HepG2 (cell line): Measurements from ENCODE around the gene UNC5B. TPM values are rescaled to one million over a fixed set of nuclear protein-coding genes. Genes with fewer than 3 reads are reported as not detected.
A peak's percentile ranks its signal among the peaks of the same experiment; 100 is the strongest.

Experiments used
- ATAC-seq: fragments of 200-7000 bp; cut with Tn5 transposase; 3 replicates; pipeline ENCODE4 v1.9.1; 2020; ENCODE audit warnings: mild to moderate bottlenecking, moderate library complexity
- BruUV-seq: library from RNA; stranded (reverse); fragments of 400-500 nt; replicated peaks from 2 replicates; lab custom pipeline; 2021; lab: Mats Ljungman, UMichigan
- CTCF ChIA-PET: fragments of 300-600 bp; formaldehyde crosslinking; extraction: SDS; loops from one replicate; lab custom pipeline; 2021; ENCODE audit warnings: low total read pairs, inconsistent platforms, low intra/inter-chr PET ratio; lab: Yijun Ruan, JAX
- POLR2A ChIA-PET: fragments of 350-600 bp; sonication (Branson Sonifier 250); formaldehyde crosslinking; loops from one replicate; lab custom pipeline; 2020; ENCODE audit warnings: antibody characterized with exemption, inconsistent platforms; lab: Yijun Ruan, JAX
- DNase-seq: peaks from one replicate; pipeline ENCODE4 v3.0.0-alpha.2; 2015; ENCODE audit warnings: low spot score
- FAIRE-seq: peaks from 3 replicates; lab custom pipeline; 2011; peaks lifted over from hg19 to GRCh38; lab: Jason Lieb, UNC
- H2AFZ ChIP-seq: one replicate; pipeline ENCODE4 v1.6.1; 2011; ENCODE audit warnings: low read length, inconsistent platforms
- H3K27ac ChIP-seq: fragments of 300-600 bp; 3 replicates; pipeline ENCODE4 v1.8.0; 2011; ENCODE audit warnings: mixed run types, mild to moderate bottlenecking, mixed read lengths, low read length, inconsistent platforms; ENCODE audit not compliant: insufficient read depth; ENCODE audit errors: extremely low read length
- H3K27me3 ChIP-seq, 2 experiments: fragments of 200-600 bp in 1 of 2; 2 replicates in 1 of 2; 3 replicates in 1 of 2; pipeline versions ENCODE4 v1.6.0 to v1.8.0; 2011; ENCODE audit warnings: low read length in 2 of 2, mild to moderate bottlenecking in 2 of 2, moderate library complexity in 2 of 2, inconsistent platforms in 1 of 2; ENCODE audit not compliant: insufficient read depth in 2 of 2, control insufficient read depth in 1 of 2
- H3K36me3 ChIP-seq, 2 experiments: fragments of 200-600 bp in 1 of 2; replicated peaks in 1 of 2; 2 replicates in 1 of 2; 3 replicates in 1 of 2; pipeline versions ENCODE4 v1.5.1 to v1.8.0; 2011; ENCODE audit warnings: low read length in 2 of 2, inconsistent platforms in 1 of 2; ENCODE audit not compliant: insufficient read depth in 2 of 2, control insufficient read depth in 1 of 2
- H3K4me1 ChIP-seq: 2 replicates; pipeline ENCODE4 v1.5.1; 2012; ENCODE audit warnings: low read length, inconsistent platforms; ENCODE audit not compliant: insufficient read depth
- H3K4me2 ChIP-seq: 2 replicates; pipeline ENCODE4 v1.6.0; 2011; ENCODE audit warnings: low read depth, low read length, inconsistent platforms
- H3K4me3 ChIP-seq, 3 experiments: fragments of 200-600 bp in 1 of 3; sonication (generic), shearing (Covaris generic) in 1 of 3; replicated peaks in 1 of 3; 2 replicates each; pipeline ENCODE4 v1.5.1; 2011 to 2016; ENCODE audit warnings: low read length in 3 of 3, inconsistent platforms in 2 of 3, low read depth in 2 of 3, mild to moderate bottlenecking in 2 of 3, control low read depth in 1 of 3, mixed read lengths in 1 of 3; ENCODE audit not compliant: insufficient read depth in 1 of 3
- H3K79me2 ChIP-seq: one replicate; pipeline ENCODE4 v1.6.1; 2011; ENCODE audit warnings: low read length, inconsistent platforms; ENCODE audit not compliant: insufficient read depth
- H3K9ac ChIP-seq: 2 replicates; pipeline ENCODE4 v1.6.0; 2011; ENCODE audit warnings: mild to moderate bottlenecking, low read depth, low read length, inconsistent platforms; ENCODE audit not compliant: insufficient read depth
- H3K9me3 ChIP-seq: 2 replicates; pipeline ENCODE4 v1.5.1; 2012; ENCODE audit warnings: mild to moderate bottlenecking, low read length
- H4K20me1 ChIP-seq: 2 replicates; pipeline ENCODE4 v1.6.0; 2011; ENCODE audit warnings: inconsistent platforms, mild to moderate bottlenecking, low read length, moderate library complexity; ENCODE audit not compliant: insufficient read depth
- MIER2 ChIP-seq: IDR thresholded peaks from 2 replicates; pipeline ENCODE4 v1.6.1; 2016; ENCODE audit warnings: missing biosample characterization, missing genetic modification reagents
- RELA ChIP-seq: sonication (generic); formaldehyde crosslinking; IDR thresholded peaks from 2 replicates; pipeline ENCODE4 v1.4.0; 2020; ENCODE audit warnings: missing genetic modification reagents
- RERE ChIP-seq: IDR thresholded peaks from 2 replicates; pipeline ENCODE4 v1.6.1; 2016; ENCODE audit warnings: low read depth, missing genetic modification reagents, missing compliant biosample characterization
- UBTF ChIP-seq: sonication (generic); formaldehyde crosslinking; IDR thresholded peaks from 2 replicates; pipeline ENCODE4 v1.4.0; 2020; ENCODE audit warnings: mild to moderate bottlenecking, missing genetic modification reagents
- ZBTB37 ChIP-seq: sonication (generic); formaldehyde crosslinking; IDR thresholded peaks from 2 replicates; pipeline ENCODE4 v1.4.0; 2020; ENCODE audit warnings: mild to moderate bottlenecking, missing genetic modification reagents
- ZFYVE20 ChIP-seq: sonication (generic); formaldehyde crosslinking; IDR thresholded peaks from 2 replicates; pipeline ENCODE4 v1.8.0; 2023; ENCODE audit warnings: low read depth, mild to moderate bottlenecking, moderate library complexity, missing genetic modification reagents, borderline replicate concordance
- ZNF646 ChIP-seq: sonication (generic); formaldehyde crosslinking; IDR thresholded peaks from 2 replicates; pipeline ENCODE4 v1.9.0; 2021; ENCODE audit warnings: mild to moderate bottlenecking, missing genetic modification reagents
- WGBS: methylation state at CpG from one replicate; pipeline ENCODE4 v1.1.6; 2017; ENCODE audit warnings: low lambda C conversion rate; 5-methylcytosine and 5-hydroxymethylcytosine counted together
- in situ Hi-C: cut with HindIII; loops from 2 replicates; pipeline ENCODE4 v1.10.0; 2017; ENCODE audit warnings: low pct_unique_long_range_greater_than_20kb; ENCODE audit not compliant: extremely low pct_ligation_motif_present
- intact Hi-C: fragments of 100-400 bp; cut with micrococcal nuclease; formaldehyde crosslinking; loops from one replicate; pipeline ENCODE4 v1.10.0; 2022; ENCODE audit not compliant: unreplicated experiment
- polyA plus RNA-seq, 8 experiments: library from polyadenylated mRNA; depleted of rRNA in 3 of 8; stranded (reverse) in 7 of 8; unstranded in 1 of 8; fragments of >200 nt; fragmentation: Illumina TruSeq in 4 of 8; extraction: Trizol in 4 of 8; gene quantifications; 2 replicates each; pipeline versions ENCODE4 v1.2.1 to v1.2.3, GENCODE V29; 2011 to 2016; ENCODE audit warnings: low read depth in 4 of 8, missing spikeins in 1 of 8, mixed read lengths in 1 of 8; ENCODE audit not compliant: insufficient read depth in 1 of 8
- total RNA-seq, 5 experiments: library from RNA; depleted of rRNA; stranded (reverse); fragments of >200 nt; fragmentation: Illumina TruSeq; extraction: Trizol; gene quantifications; 2 replicates each; pipeline ENCODE4 v1.2.3, GENCODE V29; 2016; ENCODE audit warnings: low read depth in 1 of 5

Gene UNC5B
- total and polyA plus RNA-seq, 2 of the 13 experiments (the other 11 are each of a cell fraction or from before 2014, with no cell fraction given), result 0.07 TPM

GRCh38 chr10:71268247-71268691 lies 55.9 kb downstream of the UNC5B start:
- POLR2A ChIA-PET, result no interaction called here
- Histone ChIP-seq H3K27ac (no peak overlapping the region), H3K9ac (no peak overlapping the region), H3K4me1 (peaks cover 13% of the 10 kb centered on the region), H3K4me2 (no peak overlapping the region), H3K27me3 (peaks cover 0 to 7% of the 10 kb centered on the region in 2 experiments; a peak in 2 of 5 replicates), H2AFZ (no peak overlapping the region), H3K4me3 (no peak overlapping the region), H3K36me3 (no peaks in the 10 kb centered on the region), H3K9me3 (no peaks in the 10 kb centered on the region), H3K79me2 (no peaks in the 10 kb centered on the region), H4K20me1 (no peaks in the 10 kb centered on the region)
- WGBS, result 13% methylated on average over 3 of the region's 8 CpGs
- ATAC-seq, result peak; percentile 53
- CTCF ChIA-PET, result interaction anchor here (1.3 kb wide), 1 partner anchor 343 kb away, joined by 5 read pairs; no protein-coding TSS in a partner anchor
- in situ Hi-C loops, result no loop called here
- no TSS peak for BruUV-seq
- DNase-seq, result peak; percentile 10
- intact Hi-C loops, result loop anchor here (1.0 kb wide), 1 partner anchor 365 kb away; no protein-coding TSS in a partner anchor
- no peak for FAIRE-seq
- TF ChIP-seq UBTF (0 out of 2 replicates have a peak, but pooled peaks have one; percentile 17), RELA (no peak), RERE (CRISPR knock-in tag) (no peak), ZBTB37 (CRISPR knock-in tag) (no peak), ZNF646 (CRISPR knock-in tag) (no peak), ZFYVE20 (no peak), MIER2 (no peak)
